Measurements from ENCODE around the gene PTH2. TPM values are rescaled to one million over a fixed set of nuclear protein-coding genes. Genes with fewer than 3 reads are reported as not detected.
A peak's percentile ranks its signal among the peaks of the same experiment; 100 is the strongest.

PTH2 gene
- total and polyA plus RNA-seq, 2 of the 8 experiments (the other 6 are each of a cell fraction or from before 2014, with no cell fraction given), result not detected

DNA sequence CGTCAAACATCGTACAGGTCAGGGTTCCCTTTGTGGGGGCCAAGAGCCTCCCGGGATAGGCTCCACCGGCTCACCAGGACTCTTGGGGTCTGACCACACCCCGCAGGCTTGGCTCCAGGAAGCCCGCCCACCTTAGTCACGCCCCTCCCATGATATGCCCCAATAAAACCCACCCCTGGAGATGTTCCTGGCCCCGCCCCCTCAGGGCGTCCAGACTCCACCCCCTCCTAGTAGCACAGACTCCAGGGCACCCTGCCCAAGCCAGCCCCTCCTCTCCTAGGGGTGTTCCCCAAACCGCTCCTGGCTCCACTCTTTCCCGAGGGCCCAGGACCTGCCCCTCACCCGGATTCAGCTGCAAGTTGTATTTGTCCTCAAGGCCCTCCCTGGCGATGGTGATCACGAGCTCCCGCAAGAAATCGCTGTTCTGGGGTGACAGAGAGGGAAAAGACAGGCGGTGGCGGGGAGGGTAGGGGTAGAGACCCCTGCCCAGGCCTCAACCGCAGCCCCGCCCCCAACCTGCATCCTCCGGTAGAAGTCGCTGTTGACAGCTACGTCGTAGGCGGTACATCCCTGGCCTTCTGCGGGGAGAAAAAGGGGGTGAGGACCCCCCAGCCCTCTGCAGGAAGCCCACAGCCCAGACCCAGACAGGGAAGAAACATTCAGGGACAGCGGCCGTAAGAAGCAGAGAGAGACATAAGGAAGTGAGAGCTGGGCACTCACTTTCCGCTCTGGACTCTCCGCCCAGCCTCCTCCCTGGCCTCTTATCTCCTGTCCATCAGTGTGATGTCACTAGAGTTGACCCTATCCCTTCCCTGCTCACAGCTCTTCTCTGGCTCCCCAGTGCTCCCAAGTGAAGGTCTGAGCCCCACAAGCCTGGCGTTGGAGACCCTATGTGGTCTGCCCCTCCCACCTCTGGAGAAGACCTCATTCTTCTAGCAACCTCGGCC is 24.5 kb upstream of the PTH2 start:
- TF ChIP-seq SP1 (IDR thresholded peaks at IDR 0.05; ENCODE audit: low read depth, low read length) (peak; percentile 48; the same call in 1 of the 2 replicates), CTBP2 (IDR thresholded peaks at IDR 0.05; ENCODE audit: borderline replicate concordance, insufficient read depth, insufficient read length, low read length) (no peak), EGR1 (IDR thresholded peaks at IDR 0.05; ENCODE audit: borderline replicate concordance, low read depth, low read length) (no peak), POU5F1 (IDR thresholded peaks at IDR 0.05; ENCODE audit: low read depth, low read length) (no peak)
- H2BK15ac ChIP-seq (ENCODE audit: low read length), result no peak overlapping the region
- H3K4ac ChIP-seq (replicated peaks; ENCODE audit: insufficient read length, low read depth, low read length), result no peak overlapping the region
- H3K56ac ChIP-seq (replicated peaks; ENCODE audit: insufficient read length, low read depth, low read length), result no peak overlapping the region
- DNase-seq (ENCODE audit: low read depth in 1 of 2, low spot score in 2 of 2) (peak; percentile 75 to 92), FAIRE-seq (no peak)
- no peak overlapping the region for H2BK12ac ChIP-seq (ENCODE audit: low read depth, low read length)
- POLR2A ChIA-PET (ENCODE audit: partially characterized antibody), result interaction anchor here (0.6 to 2.3 kb wide), 14 partner anchors 11 to 237 kb away, joined by 3 to 11 read pairs (median 4); partner anchors contain the start of genes FLT3LG and RPS11
- 0 out of 2 replicates have a peak overlapping the region, but pooled peaks have one; percentile 35 for H2BK5ac ChIP-seq (ENCODE audit: low read depth, low read length)
- no peak overlapping the region for H3K18ac ChIP-seq (ENCODE audit: extremely low read depth, low read length)
- H3K27ac ChIP-seq (ENCODE audit: low read depth, low read length), result no peak overlapping the region
- CTCF ChIA-PET (ENCODE audit: partially characterized antibody), result interaction anchor here (0.6 to 7.9 kb wide), 12 partner anchors 18 to 569 kb away, joined by 3 to 88 read pairs (median 3); no protein-coding TSS in a partner anchor
- no peak overlapping the region for H3K4me3 ChIP-seq (ENCODE audit: extremely low read depth in 1 of 4, insufficient read depth in 2 of 4, low read depth in 3 of 4, low read length in 4 of 4)
- no peak overlapping the region for H3K23ac ChIP-seq (ENCODE audit: insufficient read length)
- 81% methylated on average over 28 of the region's 32 CpGs; no CpG with 5 or more reads in 1 of the 2 experiments for WGBS, 2 experiments (ENCODE audit: extremely low coverage in 1 of 2, insufficient coverage in 1 of 2, insufficient read length in 1 of 2, insufficient replicate concordance in 2 of 2, low coverage in 1 of 2, low lambda C conversion rate in 2 of 2, missing lambda C conversion rate in 1 of 2)
- no peak overlapping the region for H3K14ac ChIP-seq (ENCODE audit: insufficient read length)
- peaks cover 0 to 14% (median 10%) of the 10 kb centered on the region in 4 experiments; a peak in 6 of 7 replicates for H3K4me1 ChIP-seq (replicated peaks in 1 of 4; ENCODE audit: control insufficient read depth in 3 of 4, insufficient read depth in 4 of 4, low read length in 3 of 4)
- peaks cover 2% of the 10 kb centered on the region for H3K79me1 ChIP-seq (ENCODE audit: low read depth, low read length)
- H4K5ac ChIP-seq (ENCODE audit: insufficient read length, low read depth, low read length), result no peak overlapping the region
- H4K8ac ChIP-seq (ENCODE audit: extremely low read depth, insufficient read depth, low read length), result peak overlapping the region; percentile 38
- H2BK120ac ChIP-seq (replicated peaks; ENCODE audit: low read depth, low read length), result no peak overlapping the region
- H3K9ac ChIP-seq (replicated peaks in 1 of 4; ENCODE audit: extremely low read depth in 1 of 4, low read depth in 3 of 4, low read length in 3 of 4), result peak overlapping the region in 1 of 4 experiments; percentile 4; a peak in 2 of 7 replicates
- no peaks in the 10 kb centered on the region for H3K27me3 ChIP-seq (replicated peaks in 1 of 4; ENCODE audit: control insufficient read depth in 3 of 4, extremely low read depth in 1 of 4, insufficient read depth in 3 of 4, low read length in 3 of 4)
- H4K91ac ChIP-seq (replicated peaks; ENCODE audit: insufficient read length, low read length), result no peak overlapping the region
- H2AFZ ChIP-seq (ENCODE audit: low read length), result no peak overlapping the region
- H4K20me1 ChIP-seq (replicated peaks in 1 of 2; ENCODE audit: control insufficient read depth in 1 of 2, insufficient read depth in 2 of 2, low read length in 2 of 2), result peaks cover 9 to 15% of the 10 kb centered on the region in 2 experiments
- no peaks in the 10 kb centered on the region for H3K9me3 ChIP-seq (ENCODE audit: insufficient read depth in 2 of 2, low read depth in 1 of 2, low read length in 1 of 2)
- H3K4me2 ChIP-seq (ENCODE audit: insufficient read depth in 1 of 2, low read depth in 2 of 2, low read length in 2 of 2), result peak overlapping the region in 1 of 2 experiments; percentile 24; a peak in 2 of 4 replicates
- no peak overlapping the region for H2AK5ac ChIP-seq (ENCODE audit: low read depth, low read length)
- peaks cover 0 to 14% of the 10 kb centered on the region in 2 experiments; a peak in 2 of 4 replicates for H3K79me2 ChIP-seq (ENCODE audit: control insufficient read depth in 1 of 2, insufficient read depth in 2 of 2, low read length in 2 of 2)
- H3K23me2 ChIP-seq (ENCODE audit: low read depth, low read length), result peaks cover 5% of the 10 kb centered on the region
- H2BK20ac ChIP-seq (ENCODE audit: low read length), result no peak overlapping the region
- peaks cover 11 to 17% (median 12%) of the 10 kb centered on the region in 4 experiments; a peak in 6 of 8 replicates for H3K36me3 ChIP-seq (ENCODE audit: control insufficient read depth in 2 of 4, insufficient read depth in 4 of 4, low read length in 3 of 4)
